ENCODE measurements around the gene NEK6.
"Not testable (repeated sequence)": the region's sequence is repeated elsewhere in the genome, so short reads cannot be mapped to it uniquely, and the experiment has no call there.

NEK6 gene

GRCh38 chr9:124248066-124248465, 9.7 kb upstream of the NEK6 start:
- no peak for DNase-seq (ENCODE audit: low spot score)
- TF ChIP-seq CTCF (IDR thresholded peaks at IDR 0.05): no peak
- no peak overlapping the region for H3K27ac ChIP-seq
- no peak overlapping the region for H3K4me3 ChIP-seq

GRCh38 chr9:124248960-124249359, 8.8 kb upstream of the NEK6 start:
- Histone ChIP-seq H3K4me3 (no peak overlapping the region), H3K27ac (no peak overlapping the region)
- TF ChIP-seq CTCF (IDR thresholded peaks at IDR 0.05): no peak
- DNase-seq (ENCODE audit: low spot score): no peak

- no peak for DNase-seq (ENCODE audit: low spot score)
- Histone ChIP-seq H3K4me3 (no peak overlapping the region), H3K27ac (no peak overlapping the region)
- no peak for TF ChIP-seq CTCF (IDR thresholded peaks at IDR 0.05)
These were observed 6.5 kb upstream of the NEK6 start for GRCh38 chr9:124251204-124251603.

GRCh38 chr9:124251605-124252378, 6.0 kb upstream of the NEK6 start:
- no peak for DNase-seq (ENCODE audit: low spot score)
- TF ChIP-seq CTCF (IDR thresholded peaks at IDR 0.05): no peak
- no peak overlapping the region for H3K27ac ChIP-seq
- H3K4me3 ChIP-seq: no peak overlapping the region

- DNase-seq (ENCODE audit: low spot score); H3K27ac ChIP-seq; H3K4me3 ChIP-seq: not testable (repeated sequence)
These were observed 4.9 kb upstream of the NEK6 start for GRCh38 chr9:124252878-124253277.

GRCh38 chr9:124254261-124254682, 3.5 kb upstream of the NEK6 start:
- DNase-seq (ENCODE audit: low spot score): no peak
- Histone ChIP-seq H3K4me3 (no peak overlapping the region), H3K27ac (no peak overlapping the region)
- TF ChIP-seq CTCF (IDR thresholded peaks at IDR 0.05): no peak

GRCh38 chr9:124255222-124255621, 2.5 kb upstream of the NEK6 start:
- no peak overlapping the region for H3K27ac ChIP-seq
- TF ChIP-seq CTCF (IDR thresholded peaks at IDR 0.05): no peak

More at GRCh38 chr9:124255222-124255621, 2.5 kb upstream of the NEK6 start:
- no peak overlapping the region for H3K4me3 ChIP-seq
- no peak for DNase-seq (ENCODE audit: low spot score)

Data from coronary artery (tissue), 2 donors.